GM21576 (cell line): ENCODE results near the gene KRT12.

Source experiments
- ATAC-seq: cut with Tn5 transposase; IDR thresholded peaks from one replicate; pipeline ENCODE4 v1.9.1; 2021; ENCODE audit warnings: mild to moderate bottlenecking, moderate library complexity; ENCODE audit not compliant: unreplicated experiment

Gene KRT12

GRCh38 chr17:40866838-40867237, at the start of gene KRT12:
KRT12 (minus strand) TSS chr17:40867223; CDS start chr17:40867186, 37 bp downstream.
- no peak for ATAC-seq

DNA sequence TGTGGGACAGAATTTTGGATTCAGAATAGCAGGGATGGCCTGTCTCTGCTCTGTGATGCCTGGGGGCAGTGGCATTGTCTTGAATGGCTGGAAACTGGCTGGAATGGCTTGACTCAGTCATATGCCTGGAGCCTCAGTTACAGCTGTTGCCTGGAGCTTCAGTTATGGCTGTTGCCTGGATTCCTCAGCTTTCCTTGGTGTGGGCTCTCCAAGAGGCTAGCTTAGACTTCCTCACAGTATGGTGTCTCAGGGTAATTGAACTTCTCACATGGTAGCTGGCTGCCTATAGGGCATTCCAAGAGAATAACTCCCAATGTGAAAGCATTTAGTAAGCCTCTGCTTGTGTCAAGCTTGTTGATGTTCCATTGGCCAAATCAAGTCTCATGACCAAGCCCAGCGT, 49.3 kb upstream of the KRT12 start:
- ATAC-seq = no peak

DNA sequence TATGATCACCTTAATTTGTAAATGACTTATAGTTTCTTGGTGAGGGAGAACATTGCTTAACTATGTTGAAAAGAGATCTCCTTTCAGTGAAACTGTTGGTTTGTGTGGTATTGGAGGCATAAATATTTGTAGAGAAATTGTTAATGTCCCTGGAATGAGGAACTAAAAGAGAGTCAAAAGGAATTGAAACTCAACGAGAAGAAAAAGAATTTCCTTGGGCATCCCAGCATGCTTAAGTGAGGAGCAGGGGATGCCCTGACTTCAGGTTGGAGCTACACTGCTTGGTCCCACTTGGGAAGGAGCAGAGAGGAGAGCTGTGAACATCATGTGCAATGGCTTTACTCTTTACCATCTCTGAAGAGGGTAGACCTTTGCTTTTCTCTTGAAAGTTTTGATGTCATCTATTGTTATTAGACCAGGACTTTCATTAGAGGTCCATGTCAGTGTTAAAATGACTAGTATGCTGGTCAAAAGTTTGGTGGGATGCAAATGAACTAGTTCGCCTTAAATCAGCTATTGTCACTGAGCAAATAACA, 48.8 kb upstream of the KRT12 start:
- no peak for ATAC-seq

DNA sequence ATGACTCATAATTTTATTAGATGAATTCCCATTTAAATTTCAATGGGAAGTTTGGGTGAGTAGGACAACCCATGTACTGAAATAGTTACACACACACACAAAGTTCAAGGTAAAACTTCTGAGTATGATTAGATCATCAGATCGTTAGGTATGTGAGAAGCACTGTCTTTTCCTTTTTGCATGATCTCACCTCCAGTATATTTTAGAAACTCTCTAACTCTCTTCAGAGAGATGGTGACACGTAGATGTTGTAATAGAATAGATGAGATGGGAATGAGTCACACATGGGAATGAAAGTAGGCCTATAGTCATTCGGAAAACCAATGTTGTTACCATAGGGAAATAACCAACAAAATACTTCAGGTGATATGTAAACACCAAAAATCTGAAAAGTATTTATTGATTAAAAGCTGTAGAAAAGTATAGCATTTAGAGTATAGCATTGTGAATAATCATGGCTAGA, 48.2 kb upstream of the KRT12 start:
- ATAC-seq = no peak

DNA sequence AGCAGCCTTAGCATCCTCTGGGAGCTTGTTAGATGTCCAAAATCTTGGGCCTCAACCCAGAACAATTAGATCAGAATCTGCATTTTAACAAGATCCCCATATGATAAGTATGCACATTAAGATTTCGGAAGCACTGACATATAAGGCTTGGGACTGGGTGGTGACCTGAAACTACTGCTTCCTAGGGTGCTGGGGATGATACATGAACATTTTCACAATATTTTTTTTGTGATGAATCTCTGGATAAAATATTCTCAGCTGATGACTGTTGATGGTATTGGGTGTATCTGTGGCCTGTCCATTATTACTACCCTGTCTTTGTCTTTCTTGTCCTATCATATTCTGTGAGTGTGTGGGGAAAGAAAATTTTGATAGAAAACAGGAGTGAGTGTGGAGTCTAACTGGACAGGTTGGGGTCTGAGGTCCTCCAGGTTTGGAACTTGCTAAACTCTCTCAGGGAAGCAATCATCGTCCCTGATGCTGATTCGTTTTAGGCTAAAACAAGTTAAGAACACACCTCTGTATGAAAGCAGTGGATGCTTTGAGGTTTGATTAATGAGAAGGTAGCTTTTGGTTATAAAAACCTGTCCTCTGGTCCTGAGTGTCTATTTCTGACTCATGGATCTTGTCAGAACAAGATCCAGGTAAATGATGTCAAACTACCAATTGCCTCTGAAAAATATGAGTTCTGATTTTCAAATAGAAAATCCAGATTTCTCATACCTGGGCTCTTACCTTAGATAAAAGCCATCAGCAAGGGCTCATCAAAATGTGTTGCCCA, 47.2 kb upstream of the KRT12 start:
- ATAC-seq = no peak

- no peak for ATAC-seq
Observed at GRCh38 chr17:40912486-40913210, 45.6 kb upstream of the KRT12 start.

GRCh38 chr17:40910441-40910841, 43.4 kb upstream of the KRT12 start:
- ATAC-seq = no peak

DNA sequence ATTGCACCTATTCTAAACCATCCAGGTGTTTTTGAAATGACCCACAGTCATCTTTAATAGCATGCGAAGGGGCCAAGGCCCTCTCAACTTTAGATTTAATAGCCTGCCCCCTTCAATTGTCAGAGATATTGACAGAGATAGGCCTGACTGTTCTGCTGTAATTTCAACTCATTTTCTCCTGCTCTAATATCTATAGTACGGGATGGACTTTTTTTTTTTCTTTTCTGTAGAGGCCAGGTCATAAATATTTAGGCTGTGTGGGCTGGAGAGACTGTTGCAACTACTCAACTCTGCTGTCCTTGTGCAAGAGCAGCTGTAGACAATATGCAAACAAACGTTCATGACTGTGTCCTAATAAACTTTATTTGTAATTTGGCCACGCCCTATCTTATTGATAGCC, 42.7 kb upstream of the KRT12 start:
- no peak for ATAC-seq

DNA sequence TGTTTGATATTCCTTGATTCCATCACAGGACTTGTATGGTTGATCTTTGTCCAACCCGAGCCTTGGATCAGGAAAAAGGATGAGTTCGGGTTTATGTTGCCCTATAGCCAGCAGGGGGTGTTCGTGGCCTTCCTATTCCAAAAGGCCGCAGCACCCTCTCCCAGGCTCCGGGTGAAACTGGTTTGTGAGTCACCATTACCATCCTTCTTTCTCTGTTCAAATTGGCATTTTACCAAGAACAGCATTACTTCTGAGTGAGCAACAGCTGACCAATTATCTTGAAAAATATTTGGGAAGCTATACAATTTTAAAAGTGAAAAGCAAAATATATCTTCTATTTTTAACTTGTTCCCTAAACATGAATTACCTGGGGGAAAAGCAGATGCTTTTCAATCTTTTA, 42.3 kb upstream of the KRT12 start:
- no peak for ATAC-seq

DNA sequence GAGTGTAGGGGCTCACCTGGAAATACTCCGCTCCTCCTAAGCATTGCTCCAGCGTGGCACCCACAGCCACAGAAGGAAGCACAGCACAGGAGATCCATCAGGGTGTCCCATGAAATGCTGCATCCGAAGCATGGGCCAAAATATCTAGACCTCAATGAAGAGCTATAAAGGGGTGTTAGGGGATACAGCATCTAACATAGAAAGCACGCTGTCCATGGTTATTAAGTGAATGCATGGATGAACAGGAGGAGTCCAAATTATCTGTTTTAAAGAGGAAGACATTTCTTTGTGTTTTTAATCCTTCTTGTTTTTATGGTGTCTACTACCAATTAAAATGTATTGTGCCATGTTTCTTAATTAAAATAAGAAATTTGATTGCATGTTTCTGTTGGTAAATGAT, 39.6 kb upstream of the KRT12 start:
- no peak for ATAC-seq

GRCh38 chr17:40905370-40905769, 38.3 kb upstream of the KRT12 start:
- no peak for ATAC-seq

- ATAC-seq = no peak
Observed at GRCh38 chr17:40903129-40903847, 36.3 kb upstream of the KRT12 start.

DNA sequence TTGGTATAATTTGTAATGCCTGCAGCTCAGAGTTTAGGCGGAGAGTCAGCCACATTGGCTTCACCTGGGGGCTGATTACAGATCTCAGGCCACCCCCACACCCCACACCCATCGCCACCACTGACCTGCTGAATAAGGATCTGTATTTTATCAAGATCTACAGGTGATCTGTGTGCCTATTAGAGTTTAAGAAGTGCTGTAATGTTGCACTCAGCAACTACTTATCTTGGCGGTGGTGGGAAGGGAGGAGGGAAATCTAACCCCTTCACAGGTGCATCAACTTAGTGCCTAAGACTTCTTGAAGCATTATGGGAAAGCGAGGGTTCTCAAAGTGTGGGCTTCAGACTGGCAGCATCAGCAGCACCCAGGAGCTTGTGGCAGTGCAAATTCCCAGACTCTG, 35.5 kb upstream of the KRT12 start:
- no peak for ATAC-seq

GRCh38 chr17:40901981-40902474, 35.0 kb upstream of the KRT12 start:
- no peak for ATAC-seq

DNA sequence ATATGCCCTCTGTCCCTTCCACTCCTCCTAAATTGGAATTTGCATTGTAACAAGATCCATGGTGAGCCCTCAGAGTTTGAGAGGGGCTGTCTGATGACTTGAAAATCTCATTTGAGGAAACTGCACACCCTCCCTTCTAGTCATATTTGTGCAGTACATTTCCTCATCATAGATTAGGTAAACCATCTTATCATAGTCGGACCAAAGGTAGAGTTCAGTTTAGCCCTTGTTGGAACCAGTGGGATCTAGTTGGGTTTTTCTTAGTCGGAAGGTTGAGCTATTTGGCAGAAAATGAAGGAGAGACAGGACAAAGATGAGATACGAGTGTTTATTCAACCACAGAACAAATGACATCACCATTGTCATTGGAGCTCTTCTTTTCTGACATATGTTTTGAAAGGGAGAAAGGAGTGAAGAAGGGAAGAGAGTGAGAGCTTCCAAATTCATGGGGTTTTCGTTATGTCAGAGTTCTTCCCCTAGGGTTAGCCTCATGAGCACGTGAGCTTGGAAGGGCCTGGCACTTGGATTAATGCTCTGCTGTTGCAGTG, 33.9 kb upstream of the KRT12 start:
- no peak for ATAC-seq

GRCh38 chr17:40896916-40897455, 30.0 kb upstream of the KRT12 start:
- no peak for ATAC-seq

DNA sequence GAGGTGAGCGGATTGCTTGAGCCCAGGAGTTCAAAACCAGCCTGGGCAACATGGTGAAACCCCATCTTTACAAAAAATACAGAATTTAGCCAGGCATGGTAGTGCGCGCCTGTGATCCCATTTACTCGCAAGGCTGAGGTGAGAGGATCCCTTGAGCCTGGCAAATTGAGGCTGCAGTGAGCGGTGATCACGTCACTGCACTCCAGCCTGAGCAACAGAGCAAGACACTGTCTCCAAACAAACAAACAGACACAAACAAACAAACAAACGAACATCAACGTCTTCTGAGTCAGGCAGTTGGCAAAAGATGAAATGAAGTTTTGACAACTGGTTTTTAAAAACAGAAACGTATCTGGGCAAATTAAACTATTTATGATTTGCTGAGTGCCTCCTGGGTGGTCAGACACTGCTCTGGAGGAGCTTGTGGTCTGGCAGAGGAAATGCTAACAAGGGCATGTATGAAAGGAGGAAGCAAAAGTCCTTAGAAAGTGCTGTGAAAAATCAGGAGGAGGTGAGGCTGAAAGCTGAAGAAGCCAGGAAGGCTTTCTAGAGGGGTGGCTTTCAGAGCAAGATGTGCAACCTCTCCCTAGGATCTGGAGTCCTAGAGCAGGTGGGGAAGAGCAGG, 28.2 kb upstream of the KRT12 start:
- no peak for ATAC-seq

GRCh38 chr17:40888196-40888720, 21.2 kb upstream of the KRT12 start:
- no peak for ATAC-seq

GRCh38 chr17:40886090-40886489, 19.1 kb upstream of the KRT12 start:
- ATAC-seq = no peak
